Hepatocyte (in vitro differentiated cells): Measurements from ENCODE around the gene SDSL.

Experiments used
- CTCF ChIP-seq: fragments of 200-600 bp; sonication (generic); IDR thresholded peaks from 2 replicates; pipeline ENCODE4 v1.5.1; 2016; ENCODE audit warnings: antibody characterized with exemption, mild to moderate bottlenecking; ENCODE audit not compliant: poor library complexity
- EZH2 ChIP-seq: fragments of 200-600 bp; sonication (generic); IDR thresholded peaks from 2 replicates; pipeline ENCODE4 v1.6.1; 2016; ENCODE audit warnings: antibody characterized with exemption, mild to moderate bottlenecking, borderline replicate concordance

- TF ChIP-seq CTCF (no peak), EZH2 (no peak)
Observed at GRCh38 chr12:113418213-113418879, 3.8 kb upstream of the SDSL start.
